OCI-LY7 (cell line): Measurements from ENCODE around the gene EIF4G3.

Source experiments
- EZH2phosphoT487 ChIP-seq: fragments of 200-600 bp; sonication (generic); IDR thresholded peaks from 2 replicates; pipeline ENCODE4 v1.6.1; 2018; ENCODE audit warnings: low read depth, borderline replicate concordance, mild to moderate bottlenecking, mixed run types, antibody characterized with exemption, low read length, moderate library complexity, mixed read lengths
- TF ChIP-seq, protein P1 (sequence below): fragments of 200-600 bp; sonication (generic); conservative IDR thresholded peaks from 2 replicates; pipeline ENCODE4 v1.5.1; 2014; ENCODE audit warnings: mild to moderate bottlenecking, antibody characterized with exemption, low read length, moderate library complexity, mixed read lengths

- TF ChIP-seq, protein P1, sequence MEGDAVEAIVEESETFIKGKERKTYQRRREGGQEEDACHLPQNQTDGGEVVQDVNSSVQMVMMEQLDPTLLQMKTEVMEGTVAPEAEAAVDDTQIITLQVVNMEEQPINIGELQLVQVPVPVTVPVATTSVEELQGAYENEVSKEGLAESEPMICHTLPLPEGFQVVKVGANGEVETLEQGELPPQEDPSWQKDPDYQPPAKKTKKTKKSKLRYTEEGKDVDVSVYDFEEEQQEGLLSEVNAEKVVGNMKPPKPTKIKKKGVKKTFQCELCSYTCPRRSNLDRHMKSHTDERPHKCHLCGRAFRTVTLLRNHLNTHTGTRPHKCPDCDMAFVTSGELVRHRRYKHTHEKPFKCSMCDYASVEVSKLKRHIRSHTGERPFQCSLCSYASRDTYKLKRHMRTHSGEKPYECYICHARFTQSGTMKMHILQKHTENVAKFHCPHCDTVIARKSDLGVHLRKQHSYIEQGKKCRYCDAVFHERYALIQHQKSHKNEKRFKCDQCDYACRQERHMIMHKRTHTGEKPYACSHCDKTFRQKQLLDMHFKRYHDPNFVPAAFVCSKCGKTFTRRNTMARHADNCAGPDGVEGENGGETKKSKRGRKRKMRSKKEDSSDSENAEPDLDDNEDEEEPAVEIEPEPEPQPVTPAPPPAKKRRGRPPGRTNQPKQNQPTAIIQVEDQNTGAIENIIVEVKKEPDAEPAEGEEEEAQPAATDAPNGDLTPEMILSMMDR, result no peak
- TF ChIP-seq EZH2phosphoT487, result no peak
Measured at GRCh38 chr1:21175324-21175669, 1.4 kb downstream of the EIF4G3 start.
